ENCODE measurements around the gene GFOD1.
"Not testable (repeated sequence)": the region's sequence is repeated elsewhere in the genome, so short reads cannot be mapped to it uniquely, and the experiment has no call there.

Gene GFOD1

DNA sequence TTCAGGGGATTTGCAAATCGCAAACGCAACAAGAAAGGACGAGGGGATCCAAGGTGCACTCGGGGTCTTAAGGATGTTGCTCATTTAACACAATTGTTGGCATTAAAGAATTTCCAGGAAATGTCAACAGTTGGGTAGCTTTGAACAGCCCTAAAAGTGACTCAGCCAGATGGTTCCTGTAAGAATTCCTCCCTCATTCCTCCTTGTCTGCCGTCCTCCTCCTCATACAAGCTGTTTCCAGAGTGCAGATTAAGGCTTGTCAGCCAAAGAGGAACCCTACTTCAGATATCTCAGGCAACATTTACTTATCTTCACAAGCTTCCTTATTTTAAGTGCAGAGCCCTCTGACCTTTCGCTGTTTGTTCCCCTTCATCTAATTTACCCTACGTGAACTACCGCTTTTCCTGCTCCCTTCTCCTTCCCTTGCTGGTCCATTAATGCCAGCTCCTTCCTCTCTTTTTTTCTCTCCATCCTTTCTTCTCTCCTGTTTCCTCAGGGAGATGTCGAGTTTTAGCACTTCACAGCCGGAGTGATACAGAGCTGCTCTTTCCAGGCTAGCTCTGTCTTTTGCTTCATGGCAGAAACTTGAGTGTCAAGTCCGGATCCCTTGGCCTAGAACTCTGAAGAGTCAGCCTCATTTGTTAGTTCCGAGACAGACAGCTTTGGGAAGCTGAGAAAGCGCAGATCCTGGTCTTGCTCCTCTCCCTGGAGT lies 132.9 kb downstream of the GFOD1 start:
- no peak for DNase-seq (ENCODE audit: low spot score)

- no peak for DNase-seq (ENCODE audit: low spot score)
These were observed 135.2 kb downstream of the GFOD1 start for GRCh38 chr6:13352165-13352564.

GRCh38 chr6:13351271-13351670 lies 136.1 kb downstream of the GFOD1 start:
- no peak for DNase-seq (ENCODE audit: low spot score)

- DNase-seq (ENCODE audit: low spot score) = no peak
These were observed 137.4 kb downstream of the GFOD1 start for GRCh38 chr6:13349811-13350506.

DNA sequence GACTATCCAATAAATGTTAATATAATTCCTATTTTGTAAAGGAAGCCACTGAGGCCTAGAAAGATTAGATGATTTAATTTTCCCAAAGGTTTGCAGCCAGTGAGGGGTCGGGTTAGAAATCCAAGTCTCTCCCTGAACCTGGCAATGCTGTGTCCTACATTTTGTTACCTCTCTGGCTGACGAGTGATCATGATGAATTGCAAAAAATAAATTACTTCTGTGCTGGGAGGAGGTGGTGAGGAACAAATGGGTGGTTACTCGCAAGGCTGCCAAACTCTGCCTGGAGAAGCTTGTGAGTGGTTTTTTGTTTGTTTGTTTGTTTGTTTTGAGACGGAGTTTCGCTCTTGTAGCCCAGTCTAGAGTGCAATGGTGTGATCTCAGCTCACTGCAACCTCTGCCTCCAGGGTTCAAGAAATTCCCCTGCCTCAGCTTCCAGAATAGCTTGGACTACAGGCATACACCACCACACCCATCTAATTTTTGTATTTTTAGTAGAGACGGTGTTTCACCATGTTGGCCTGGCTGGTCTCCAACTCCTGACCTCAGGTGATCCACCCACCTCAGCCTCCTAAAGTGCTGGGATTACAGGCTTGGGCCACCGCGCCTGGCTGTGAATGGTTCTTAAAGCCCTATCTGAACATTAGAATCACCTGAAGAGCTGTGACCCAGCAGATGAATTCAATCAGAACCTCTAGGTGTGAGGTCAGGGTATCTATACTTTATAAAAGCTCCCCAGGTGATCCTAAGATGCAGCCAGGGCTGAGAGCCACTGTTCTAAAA lies 138.9 kb downstream of the GFOD1 start:
- DNase-seq (ENCODE audit: low spot score) = no peak

DNA sequence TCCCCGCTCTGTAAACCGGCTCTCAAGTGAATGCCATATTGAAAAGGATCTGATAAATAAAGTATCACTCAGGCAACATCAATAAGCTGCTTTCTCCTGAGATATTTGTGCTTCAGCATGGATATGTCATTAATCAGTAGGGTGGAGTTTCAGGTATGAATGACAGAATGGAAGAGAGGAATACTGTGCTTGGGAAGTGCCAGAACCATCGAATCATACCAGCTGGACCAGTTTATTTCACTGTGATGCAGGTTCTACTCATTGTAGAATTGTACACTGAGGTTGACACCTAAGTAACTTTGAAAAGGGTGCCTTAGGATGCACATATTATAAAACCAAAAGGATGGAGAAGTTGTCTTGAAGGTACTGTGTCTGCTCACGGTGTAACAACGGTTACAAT lies 141.2 kb downstream of the GFOD1 start:
- DNase-seq (ENCODE audit: low spot score) = no peak

DNA sequence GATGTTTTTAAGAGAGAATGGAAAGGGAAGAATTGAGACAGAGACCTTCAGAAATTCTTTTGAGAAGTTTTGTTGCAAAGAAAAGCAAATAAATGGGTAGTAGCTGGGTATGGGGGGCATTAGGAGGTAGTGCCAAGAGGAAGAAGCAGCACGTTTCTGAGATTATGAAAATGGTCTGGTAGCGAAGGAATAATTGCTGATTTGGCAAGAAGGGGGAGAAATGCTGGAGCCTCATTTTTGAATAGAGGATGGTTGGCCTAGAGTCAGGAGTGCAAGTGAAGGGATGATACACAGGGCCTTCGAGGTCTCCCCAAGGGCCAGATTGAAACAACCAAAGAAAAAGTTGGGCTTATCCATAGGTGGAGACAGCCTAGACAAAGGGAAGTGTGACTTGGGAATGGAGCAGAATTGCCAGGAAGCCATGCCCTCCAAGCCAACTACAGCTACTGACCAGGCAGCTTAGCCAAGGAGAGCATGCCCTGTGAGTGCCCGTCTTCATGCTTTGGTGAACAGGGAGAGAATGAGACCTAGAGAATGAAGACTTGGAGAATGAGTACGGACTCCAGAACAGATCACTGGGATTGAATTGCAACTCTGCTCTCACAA lies 144.9 kb downstream of the GFOD1 start:
- no peak for DNase-seq (ENCODE audit: low spot score)

DNA sequence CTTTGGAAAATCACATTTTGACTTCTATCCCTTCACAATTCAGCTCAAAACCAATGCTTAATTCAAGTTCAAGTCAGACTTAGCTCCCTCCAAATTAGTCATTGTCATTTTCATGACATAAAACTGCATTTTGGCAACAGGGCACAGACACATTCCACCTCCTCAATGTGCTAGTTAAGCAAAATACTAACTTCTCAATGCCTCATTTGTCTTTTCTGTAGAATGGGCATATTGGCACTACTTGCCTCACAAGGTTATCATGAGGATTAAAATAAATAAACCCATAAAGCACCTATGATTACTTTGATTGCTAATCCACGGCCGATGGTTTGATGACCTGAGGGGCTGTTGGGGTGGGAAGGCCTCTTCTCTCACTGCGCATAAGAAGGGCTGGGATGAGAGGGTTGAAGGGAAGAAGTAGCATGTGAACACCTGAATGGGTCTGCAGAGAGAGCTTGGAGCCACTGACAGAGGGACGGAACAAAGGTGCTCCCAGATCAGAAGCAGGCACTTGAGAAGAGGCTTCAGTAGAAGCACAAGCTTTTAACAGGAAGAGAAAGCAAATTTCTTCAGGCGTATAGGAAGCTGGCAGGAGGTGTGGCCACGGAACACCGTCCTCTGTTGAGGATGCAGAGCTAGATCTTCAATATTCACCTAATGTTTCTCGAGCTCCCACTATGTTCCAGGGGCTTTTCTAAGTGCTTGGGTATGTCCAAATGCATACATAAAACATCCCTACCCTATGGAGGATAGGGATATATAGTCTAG lies 147.4 kb downstream of the GFOD1 start:
- DNase-seq (ENCODE audit: low spot score) = no peak

- no peak for DNase-seq (ENCODE audit: low spot score)
These were observed 149.4 kb downstream of the GFOD1 start for GRCh38 chr6:13338038-13338437.

- DNase-seq (ENCODE audit: low spot score) = peak; percentile 65
These were observed 150.8 kb downstream of the GFOD1 start for GRCh38 chr6:13336553-13336952.

GRCh38 chr6:13334953-13335352 lies 152.4 kb downstream of the GFOD1 start:
- no peak for DNase-seq (ENCODE audit: low spot score)

DNA sequence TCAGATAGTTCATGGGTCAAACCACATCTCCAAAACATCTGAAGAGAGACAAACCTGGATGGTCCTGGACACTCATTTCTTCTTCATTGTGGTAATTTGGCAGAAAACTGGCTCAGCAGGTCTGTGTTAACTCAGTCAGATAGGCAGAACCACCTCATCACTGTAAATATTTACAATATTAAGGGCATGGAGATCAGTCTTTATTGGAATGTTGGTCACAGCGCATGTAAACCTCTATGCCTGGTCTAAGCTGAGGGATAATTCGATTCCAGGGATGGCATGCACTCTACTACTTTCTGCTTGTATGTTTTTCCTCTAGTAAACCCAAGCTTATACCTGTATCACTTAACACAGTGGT lies 155.1 kb downstream of the GFOD1 start:
- DNase-seq (ENCODE audit: low spot score) = no peak

DNA sequence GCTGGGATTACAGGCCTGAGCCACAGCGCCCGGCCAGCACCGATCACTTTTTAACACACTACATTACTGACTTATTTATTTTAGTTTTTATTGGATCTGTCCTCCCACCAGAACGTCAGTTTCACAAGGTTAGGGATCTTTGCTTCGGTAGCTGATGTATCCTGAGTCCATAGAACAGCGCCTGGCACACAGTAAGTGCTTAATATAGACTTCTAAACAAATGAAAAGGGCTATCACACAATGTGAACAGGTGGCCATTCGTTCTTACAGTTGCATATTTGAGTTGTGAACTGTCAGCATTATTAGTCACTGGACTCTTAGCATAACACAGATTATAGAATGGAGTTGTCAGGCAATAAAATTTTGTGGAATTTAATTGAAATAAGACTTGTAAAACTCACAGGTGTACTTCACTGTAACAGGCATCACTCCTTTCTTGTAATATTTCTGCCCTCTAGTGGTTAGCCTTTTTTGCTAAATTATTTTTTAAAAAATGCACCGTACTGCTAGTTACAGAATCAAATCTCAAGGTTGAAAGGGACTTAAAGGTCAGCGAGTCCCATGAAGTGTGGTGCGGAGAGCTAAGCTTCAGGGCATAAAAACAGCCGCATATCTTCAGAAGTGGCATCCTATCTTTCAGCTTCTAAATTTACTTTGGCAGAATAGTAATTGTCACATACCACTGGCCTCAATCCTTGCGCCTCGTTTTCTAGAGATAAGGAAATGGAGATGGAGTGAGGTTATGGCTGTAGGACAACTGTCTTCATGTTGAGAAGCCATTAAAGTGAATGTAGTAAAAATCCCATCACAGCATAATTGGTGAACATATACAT lies 155.7 kb downstream of the GFOD1 start:
- DNase-seq (ENCODE audit: low spot score) = peak; percentile 52

GRCh38 chr6:13328875-13329183 lies 158.6 kb downstream of the GFOD1 start:
- DNase-seq (ENCODE audit: low spot score) = no peak

DNA sequence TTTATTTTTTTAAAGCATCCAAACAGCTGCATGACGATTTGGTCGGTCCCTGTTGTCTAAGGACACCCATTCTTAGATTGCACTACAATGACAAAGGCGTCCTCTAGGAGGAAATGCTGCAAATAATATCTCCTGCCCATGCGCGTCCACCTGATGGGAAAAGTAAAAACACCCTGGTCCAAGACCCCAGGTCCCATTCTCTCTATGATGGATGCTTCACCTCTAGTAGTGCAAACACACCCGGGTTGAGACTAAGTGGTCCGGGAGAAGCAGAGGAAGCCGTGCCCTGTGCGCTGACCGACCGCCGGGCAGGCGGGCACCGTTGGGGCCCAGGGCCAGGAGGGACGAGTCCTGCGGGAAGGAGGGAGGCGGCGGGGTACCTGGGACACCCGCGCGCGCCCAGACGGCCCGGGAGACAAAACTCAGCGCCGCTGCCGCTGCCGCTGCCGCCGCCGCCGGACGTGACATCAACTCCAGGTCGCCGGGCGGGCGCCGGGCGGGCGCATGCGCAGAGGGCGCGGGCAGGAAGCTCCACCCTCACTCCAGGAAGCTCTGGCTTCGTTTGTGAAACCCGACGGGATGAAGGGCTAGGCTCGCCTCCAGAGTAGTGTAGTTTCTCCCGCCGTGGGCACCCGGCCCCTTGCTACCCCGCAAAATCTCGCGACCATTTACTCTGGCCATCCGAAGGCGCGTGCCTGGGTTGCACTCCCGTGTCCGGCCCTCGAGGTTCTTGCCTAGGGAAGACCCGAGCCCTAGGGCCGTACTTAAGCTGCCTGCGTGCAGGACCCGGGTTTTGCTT lies 159.1 kb downstream of the GFOD1 start, which contains the start of gene TBC1D7:
Gene TBC1D7, minus strand, starts transcription at position 462 of the 799 bp plus-strand sequence. CDS start 1,639 bp downstream, outside the sequence.
- DNase-seq (ENCODE audit: low spot score) = peak; percentile 94

- DNase-seq (ENCODE audit: low spot score) = no peak
These were observed 159.7 kb downstream of the GFOD1 start for GRCh38 chr6:13327691-13328075.

DNA sequence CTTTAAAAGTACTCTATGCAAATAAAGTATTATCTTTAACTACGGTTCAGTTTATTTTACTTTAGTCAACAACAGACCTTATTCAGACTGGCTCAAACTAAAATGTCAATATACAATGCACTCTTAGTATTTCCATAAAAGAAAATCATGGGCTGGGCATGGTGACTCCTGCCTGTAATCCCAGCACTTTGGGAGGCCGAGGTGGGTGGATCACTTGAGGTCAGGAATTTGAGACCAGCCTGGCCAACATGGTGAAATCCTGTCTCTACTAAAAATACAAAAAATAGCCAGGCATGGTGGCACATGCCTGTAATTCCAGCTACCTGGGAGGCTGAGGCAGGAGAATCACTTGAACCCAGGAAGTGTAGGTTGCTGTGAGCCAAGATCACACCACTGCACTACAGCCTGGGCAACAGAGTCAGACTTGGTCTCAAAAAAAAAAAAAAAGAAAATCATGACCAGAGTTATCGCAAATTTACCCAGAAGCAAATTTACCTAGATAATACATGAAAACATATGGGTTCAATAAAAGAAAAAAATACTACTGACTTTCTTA lies 161.3 kb downstream of the GFOD1 start:
- DNase-seq (ENCODE audit: low spot score) = not testable (repeated sequence)

- no peak for DNase-seq (ENCODE audit: low spot score)
These were observed 167.4 kb downstream of the GFOD1 start for GRCh38 chr6:13319891-13320564.

GRCh38 chr6:13318821-13319220 lies 168.6 kb downstream of the GFOD1 start:
- DNase-seq (ENCODE audit: low spot score) = no peak

All from CD4-positive, alpha-beta T cell treated with Interleukin-15 for 4 hours (primary cell).